H1 (cell line): ENCODE results near the gene KCTD17. TPM values are rescaled to one million over a fixed set of nuclear protein-coding genes. Genes with fewer than 3 reads are reported as not detected.

ENCODE experiments used
- CTCF ChIA-PET: fragments of 300-600 bp; sonication (Branson Sonifier 250); formaldehyde crosslinking; loops from one replicate; lab custom pipeline; 2021; ENCODE audit not compliant: partially characterized antibody; lab: Charles Lee
- POLR2A ChIA-PET: fragments of 300-600 bp; sonication (Branson Sonifier 250); formaldehyde crosslinking; loops from one replicate; lab custom pipeline; 2021; ENCODE audit warnings: inconsistent platforms; ENCODE audit not compliant: partially characterized antibody; lab: Charles Lee
- DNase-seq, 2 experiments: peaks; one replicate each; pipeline versions ENCODE4 v3.0.0 to v3.0.0-alpha.2; 2010 to 2022; ENCODE audit warnings: low spot score in 2 of 2, low read depth in 1 of 2, mixed read lengths in 1 of 2
- FAIRE-seq: peaks from 2 replicates; lab custom pipeline; 2011; peaks lifted over from hg19 to GRCh38; lab: Jason Lieb, UNC
- H2AFZ ChIP-seq: 2 replicates; pipeline ENCODE4 v1.8.1; 2012; ENCODE audit warnings: low read length, inconsistent platforms
- H2AK5ac ChIP-seq: 2 replicates; pipeline ENCODE4 v1.6.1; 2013; ENCODE audit warnings: low read depth, low read length
- H2BK120ac ChIP-seq: replicated peaks from 2 replicates; pipeline ENCODE3; 2013; ENCODE audit warnings: low read depth, low read length, inconsistent platforms
- H2BK12ac ChIP-seq: 2 replicates; pipeline ENCODE4 v1.6.1; 2013; ENCODE audit warnings: low read depth, low read length
- H2BK15ac ChIP-seq: 2 replicates; pipeline ENCODE4 v1.6.1; 2013; ENCODE audit warnings: low read length
- H2BK20ac ChIP-seq: 2 replicates; pipeline ENCODE4 v1.6.1; 2013; ENCODE audit warnings: low read length
- H2BK5ac ChIP-seq: 2 replicates; pipeline ENCODE4 v1.6.1; 2013; ENCODE audit warnings: low read depth, low read length
- H3K14ac ChIP-seq: 2 replicates; pipeline ENCODE4 v1.6.1; 2013; ENCODE audit warnings: inconsistent platforms; ENCODE audit not compliant: insufficient read length
- H3K18ac ChIP-seq: 2 replicates; pipeline ENCODE4 v1.6.1; 2013; ENCODE audit warnings: low read length; ENCODE audit errors: extremely low read depth
- H3K23ac ChIP-seq: 2 replicates; pipeline ENCODE4 v1.6.1; 2013; ENCODE audit warnings: inconsistent platforms; ENCODE audit not compliant: insufficient read length
- H3K23me2 ChIP-seq: 2 replicates; pipeline ENCODE4 v1.6.1; 2013; ENCODE audit warnings: low read depth, low read length
- H3K27ac ChIP-seq: 2 replicates; pipeline ENCODE4 v1.6.1; 2011; ENCODE audit warnings: low read depth, low read length, inconsistent platforms
- H3K27me3 ChIP-seq, 4 experiments: replicated peaks in 1 of 4; 1 replicate in 1 of 4; 2 replicates in 3 of 4; pipeline versions ENCODE4 v1.6.1 to v1.8.1; 2011 to 2013; ENCODE audit warnings: low read length in 3 of 4, mild to moderate bottlenecking in 3 of 4, inconsistent platforms in 2 of 4, mixed read lengths in 2 of 4, moderate library complexity in 1 of 4; ENCODE audit not compliant: control insufficient read depth in 3 of 4, insufficient read depth in 3 of 4; ENCODE audit errors: extremely low read depth in 1 of 4
- H3K36me3 ChIP-seq, 4 experiments: 2 replicates each; pipeline versions ENCODE4 v1.6.1 to v1.8.1; 2011 to 2013; ENCODE audit warnings: mild to moderate bottlenecking in 4 of 4, low read length in 3 of 4, moderate library complexity in 2 of 4, control low read depth in 1 of 4, inconsistent platforms in 1 of 4; ENCODE audit not compliant: insufficient read depth in 4 of 4, control insufficient read depth in 2 of 4
- H3K4ac ChIP-seq: replicated peaks from 2 replicates; pipeline ENCODE3; 2013; ENCODE audit warnings: low read length, low read depth, mixed read lengths, inconsistent platforms; ENCODE audit not compliant: insufficient read length
- H3K4me1 ChIP-seq, 4 experiments: replicated peaks in 1 of 4; 1 replicate in 1 of 4; 2 replicates in 3 of 4; pipeline versions ENCODE4 v1.6.1 to v1.8.1; 2011 to 2013; ENCODE audit warnings: low read length in 3 of 4, inconsistent platforms in 2 of 4, mixed read lengths in 1 of 4; ENCODE audit not compliant: insufficient read depth in 4 of 4, control insufficient read depth in 3 of 4
- H3K4me2 ChIP-seq, 2 experiments: 2 replicates each; pipeline versions ENCODE4 v1.6.1 to v1.8.1; 2011 to 2013; ENCODE audit warnings: low read depth in 2 of 2, low read length in 2 of 2, control low read depth in 1 of 2, inconsistent platforms in 1 of 2, mild to moderate bottlenecking in 1 of 2; ENCODE audit not compliant: insufficient read depth in 1 of 2
- H3K4me3 ChIP-seq, 4 experiments: fragments of 200-600, 300-600 bp in 1 of 4; sonication (generic), shearing (Covaris generic), sonication (Bioruptor Twin) in 1 of 4; 2 replicates each; pipeline versions ENCODE4 v1.5.1 to v1.8.1; 2011 to 2016; ENCODE audit warnings: low read length in 4 of 4, low read depth in 3 of 4, control low read depth in 2 of 4, inconsistent platforms in 2 of 4, mild to moderate bottlenecking in 2 of 4, mixed read lengths in 1 of 4, moderate library complexity in 1 of 4; ENCODE audit not compliant: insufficient read depth in 2 of 4; ENCODE audit errors: extremely low read depth in 1 of 4
- H3K56ac ChIP-seq: replicated peaks from 2 replicates; pipeline ENCODE3; 2013; ENCODE audit warnings: low read depth, mild to moderate bottlenecking, mixed read lengths, low read length, inconsistent platforms; ENCODE audit not compliant: insufficient read length
- H3K79me1 ChIP-seq: 2 replicates; pipeline ENCODE4 v1.6.1; 2013; ENCODE audit warnings: low read depth, low read length, control low read depth
- H3K79me2 ChIP-seq, 2 experiments: 2 replicates each; pipeline versions ENCODE4 v1.6.1 to v1.8.1; 2012 to 2013; ENCODE audit warnings: low read length in 2 of 2, mild to moderate bottlenecking in 2 of 2, inconsistent platforms in 1 of 2; ENCODE audit not compliant: insufficient read depth in 2 of 2, control insufficient read depth in 1 of 2
- H3K9ac ChIP-seq, 4 experiments: replicated peaks in 1 of 4; 1 replicate in 1 of 4; 2 replicates in 3 of 4; pipeline versions ENCODE4 v1.6.1 to v1.8.1; 2011 to 2013; ENCODE audit warnings: low read depth in 3 of 4, low read length in 3 of 4, control low read depth in 2 of 4, mild to moderate bottlenecking in 2 of 4, moderate library complexity in 2 of 4, inconsistent platforms in 1 of 4; ENCODE audit errors: extremely low read depth in 1 of 4
- H3K9me3 ChIP-seq, 2 experiments: 2 replicates each; pipeline versions ENCODE4 v1.6.1 to v1.8.1; 2012 to 2013; ENCODE audit warnings: mild to moderate bottlenecking in 2 of 2, moderate library complexity in 2 of 2, control low read depth in 1 of 2, inconsistent platforms in 1 of 2, low read depth in 1 of 2, low read length in 1 of 2, mixed read lengths in 1 of 2; ENCODE audit not compliant: insufficient read depth in 2 of 2
- H4K20me1 ChIP-seq, 2 experiments: replicated peaks in 1 of 2; 2 replicates each; pipeline versions ENCODE3 to v1.8.1; 2011 to 2013; ENCODE audit warnings: inconsistent platforms in 2 of 2, low read length in 2 of 2, mild to moderate bottlenecking in 1 of 2; ENCODE audit not compliant: insufficient read depth in 2 of 2, control insufficient read depth in 1 of 2
- H4K5ac ChIP-seq: 2 replicates; pipeline ENCODE4 v1.6.1; 2013; ENCODE audit warnings: low read length, low read depth, mixed read lengths, inconsistent platforms; ENCODE audit not compliant: insufficient read length
- H4K8ac ChIP-seq: 2 replicates; pipeline ENCODE4 v1.8.0; 2013; ENCODE audit warnings: mild to moderate bottlenecking, moderate library complexity, low read length, inconsistent platforms; ENCODE audit not compliant: insufficient read depth; ENCODE audit errors: extremely low read depth
- H4K91ac ChIP-seq: replicated peaks from 2 replicates; pipeline ENCODE3; 2013; ENCODE audit warnings: low read length, mixed read lengths, inconsistent platforms; ENCODE audit not compliant: insufficient read length
- ASH2L ChIP-seq: fragments of 200-600, 300-600 bp; sonication (generic); IDR thresholded peaks from one replicate; pipeline ENCODE4 v1.7.1; 2017; ENCODE audit warnings: low read length
- CBX5 ChIP-seq: fragments of 300-800, 300-1000 bp; sonication (generic); IDR thresholded peaks from 2 replicates; pipeline ENCODE4 v1.7.1; 2016; ENCODE audit warnings: antibody characterized with exemption, low read length, low read depth
- CBX8 ChIP-seq: fragments of 300-800, 300-1000 bp; sonication (generic); IDR thresholded peaks from 2 replicates; pipeline ENCODE4 v1.7.1; 2016; ENCODE audit warnings: low read depth, low read length, borderline replicate concordance
- CEBPB ChIP-seq: IDR thresholded peaks from 2 replicates; pipeline ENCODE4 v1.6.1; 2012; ENCODE audit warnings: low read depth, low read length
- CREB1 ChIP-seq: IDR thresholded peaks from 2 replicates; pipeline ENCODE4 v1.6.1; 2012; ENCODE audit warnings: inconsistent platforms
- EGR1 ChIP-seq: IDR thresholded peaks from 2 replicates; pipeline ENCODE4 v1.6.1; 2011; ENCODE audit warnings: low read depth, low read length, borderline replicate concordance
- GABPA ChIP-seq: IDR thresholded peaks from 2 replicates; pipeline ENCODE4 v1.6.1; 2011; ENCODE audit warnings: mild to moderate bottlenecking, low read length, moderate library complexity, borderline replicate concordance; ENCODE audit not compliant: insufficient read depth
- JUN ChIP-seq: IDR thresholded peaks from 2 replicates; pipeline ENCODE4 v1.6.1; 2011; ENCODE audit warnings: low read depth, mild to moderate bottlenecking, improper control_type of control experiment, low read length
- MAFK ChIP-seq: IDR thresholded peaks from 2 replicates; pipeline ENCODE4 v1.6.1; 2012; ENCODE audit warnings: low read depth, mild to moderate bottlenecking, improper control_type of control experiment, low read length
- NRF1 ChIP-seq: IDR thresholded peaks from 2 replicates; pipeline ENCODE4 v1.6.1; 2011; ENCODE audit warnings: mild to moderate bottlenecking, low read depth, low read length, improper control_type of control experiment
- POLR2AphosphoS5 ChIP-seq: IDR thresholded peaks from 2 replicates; pipeline ENCODE4 v1.6.1; 2011; ENCODE audit warnings: low read depth, low read length
- SIRT6 ChIP-seq: IDR thresholded peaks from one replicate; pipeline ENCODE4 v1.7.1; 2012; ENCODE audit warnings: low read length, inconsistent platforms
- SIX5 ChIP-seq: IDR thresholded peaks from 2 replicates; pipeline ENCODE4 v1.6.1; 2011; ENCODE audit warnings: mild to moderate bottlenecking, low read depth, low read length
- TAF1 ChIP-seq: IDR thresholded peaks from 2 replicates; pipeline ENCODE4 v1.6.1; 2011; ENCODE audit warnings: mild to moderate bottlenecking, low read depth, low read length
- TCF12 ChIP-seq: IDR thresholded peaks from 2 replicates; pipeline ENCODE4 v1.6.1; 2011; ENCODE audit warnings: low read depth, mild to moderate bottlenecking, low read length
- WGBS, 2 experiments: shearing (Covaris generic) in 1 of 2; methylation state at CpG; one replicate each; pipeline versions ENCODE4 v1.1.6 to v1.1.7; 2013 to 2015; ENCODE audit warnings: low lambda C conversion rate in 2 of 2, mixed read lengths in 2 of 2, inconsistent platforms in 1 of 2, low coverage in 1 of 2, missing lambda C conversion rate in 1 of 2; ENCODE audit not compliant: insufficient replicate concordance in 2 of 2, insufficient coverage in 1 of 2, insufficient read length in 1 of 2; ENCODE audit errors: extremely low coverage in 1 of 2, missing lambda C conversion rate in 1 of 2; 5-methylcytosine and 5-hydroxymethylcytosine counted together
- polyA plus RNA-seq, 7 experiments: library from polyadenylated mRNA; depleted of rRNA in 3 of 7; stranded (reverse) in 5 of 7; unstranded in 2 of 7; fragments of >200 nt in 5 of 7; fragments of 200-250 nt in 2 of 7; gene quantifications; 1 replicate in 5 of 7; 2 replicates in 1 of 7; 4 replicates in 1 of 7; pipeline versions ENCODE4 v1.2.1 to v1.2.3, GENCODE V29; 2011 to 2013; ENCODE audit warnings: missing spikeins in 2 of 7, mixed read lengths in 2 of 7
- total RNA-seq: library from RNA; stranded (reverse); fragmentation: NEBNext Ultra II Directional; extraction: Animal tissue kit (Norgen Biotek cat#: 25700); gene quantifications from 2 replicates; pipeline ENCODE4 v1.2.1, GENCODE V29; 2021

KCTD17 gene
- total and polyA plus RNA-seq, 2 of the 8 experiments (the other 6 are each of a cell fraction or from before 2014, with no cell fraction given): 39.4 to 44.0 TPM

DNA sequence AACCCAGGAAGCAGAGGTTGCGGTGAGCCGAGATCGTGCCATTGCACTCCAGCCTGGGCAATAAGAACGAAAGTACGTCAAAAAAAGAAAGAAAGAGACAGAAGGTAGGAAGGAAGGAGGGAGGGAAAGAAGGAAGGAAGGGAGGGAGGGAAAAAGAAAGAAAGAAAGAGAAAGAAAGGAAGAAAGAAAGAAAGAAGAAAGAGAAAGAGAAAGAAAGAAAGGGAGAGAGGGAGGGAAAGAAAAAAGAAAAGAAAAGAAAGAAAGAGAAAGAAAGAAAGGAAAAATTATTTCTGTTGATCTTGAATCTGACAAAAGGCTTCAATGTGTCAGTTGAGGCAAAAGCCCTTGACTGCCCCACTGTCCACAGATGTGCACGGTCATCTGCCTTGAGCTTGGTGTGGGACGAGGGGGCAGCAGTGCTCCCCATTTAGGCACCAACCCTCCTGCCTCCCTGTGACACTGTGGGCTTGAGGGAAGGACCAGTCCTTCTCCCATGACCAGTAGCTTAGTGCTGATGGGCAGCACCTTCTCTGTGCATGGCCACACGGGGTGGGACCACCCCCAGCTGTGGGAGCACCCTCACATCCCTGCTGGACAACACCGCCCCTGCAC is 24.4 kb downstream of the KCTD17 start:
- Histone ChIP-seq H3K27me3 (peaks cover 4 to 41% (median 21%) of the 10 kb centered on the region in 4 experiments), H3K27ac (no peak overlapping the region), H2BK20ac (no peak overlapping the region), H2BK5ac (no peak overlapping the region), H2AK5ac (no peak overlapping the region), H3K9me3 (peaks cover 0 to 3% of the 10 kb centered on the region in 2 experiments; a peak in 2 of 4 replicates), H3K23ac (no peak overlapping the region), H3K36me3 (no peaks in the 10 kb centered on the region), H3K79me2 (no peaks in the 10 kb centered on the region), H2BK120ac (no peak overlapping the region), H3K18ac (no peak overlapping the region), H3K4ac (no peak overlapping the region), H3K79me1 (no peaks in the 10 kb centered on the region), H4K8ac (no peak overlapping the region), H3K9ac (no peak overlapping the region), H3K56ac (no peak overlapping the region), H4K5ac (no peak overlapping the region), H3K4me2 (no peak overlapping the region), H4K91ac (no peak overlapping the region), H3K4me1 (peaks cover 0 to 3% (median under 1%) of the 10 kb centered on the region in 4 experiments; a peak in 3 of 7 replicates), H3K14ac (no peak overlapping the region), H2BK15ac (no peak overlapping the region), H2BK12ac (no peak overlapping the region), H3K23me2 (peaks cover 16% of the 10 kb centered on the region; the same call in 1 of the 2 replicates), H3K4me3 (no peak overlapping the region), H4K20me1 (peaks cover 2 to 10% of the 10 kb centered on the region in 2 experiments), H2AFZ (no peak overlapping the region)
- FAIRE-seq (no peak), DNase-seq (no peak)
- 83% methylated on average over 7 of the region's 9 CpGs; no CpG with 5 or more reads in 1 of the 2 experiments for WGBS, 2 experiments
- no peak for TF ChIP-seq NRF1
- no peak for TF ChIP-seq JUN
- TF ChIP-seq TCF12: no peak
- no peak for TF ChIP-seq EGR1
- no peak for TF ChIP-seq SIRT6
- no peak for TF ChIP-seq TAF1
- no peak for TF ChIP-seq MAFK
- no peak for TF ChIP-seq CBX8
- no peak for TF ChIP-seq CREB1
- no peak for TF ChIP-seq SIX5
- TF ChIP-seq POLR2AphosphoS5: no peak
- TF ChIP-seq CEBPB: no peak
- no peak for TF ChIP-seq GABPA
- no peak for TF ChIP-seq CBX5
- no peak for TF ChIP-seq ASH2L
- CTCF ChIA-PET: interaction anchor here (0.9 to 2.5 kb wide), 14 partner anchors 9 to 529 kb away, joined by 3 to 16 read pairs (median 5); no protein-coding TSS in a partner anchor
- POLR2A ChIA-PET: interaction anchor here (1.2 kb wide), 1 partner anchor 9 kb away, joined by 4 read pairs; no protein-coding TSS in a partner anchor
